SK-N-MC (cell line): ENCODE measurements around the gene PALM2AKAP2.

Experiments used
- EZH2 ChIP-seq: fragments of 200-600 bp; sonication (generic); IDR thresholded peaks from one replicate; pipeline ENCODE4 v1.6.1; 2017; ENCODE audit warnings: antibody characterized with exemption
- FOXP2 ChIP-seq: optimal IDR thresholded peaks from 2 replicates; pipeline ENCODE3; 2011; ENCODE audit warnings: mild to moderate bottlenecking, moderate library complexity; ENCODE audit not compliant: insufficient read depth; ENCODE audit errors: extremely low read length, control extremely low read depth
- POLR2AphosphoS5 ChIP-seq: IDR thresholded peaks from 2 replicates; pipeline ENCODE4 v1.6.1; 2012; ENCODE audit warnings: mild to moderate bottlenecking, low read depth, low read length, borderline replicate concordance

DNA sequence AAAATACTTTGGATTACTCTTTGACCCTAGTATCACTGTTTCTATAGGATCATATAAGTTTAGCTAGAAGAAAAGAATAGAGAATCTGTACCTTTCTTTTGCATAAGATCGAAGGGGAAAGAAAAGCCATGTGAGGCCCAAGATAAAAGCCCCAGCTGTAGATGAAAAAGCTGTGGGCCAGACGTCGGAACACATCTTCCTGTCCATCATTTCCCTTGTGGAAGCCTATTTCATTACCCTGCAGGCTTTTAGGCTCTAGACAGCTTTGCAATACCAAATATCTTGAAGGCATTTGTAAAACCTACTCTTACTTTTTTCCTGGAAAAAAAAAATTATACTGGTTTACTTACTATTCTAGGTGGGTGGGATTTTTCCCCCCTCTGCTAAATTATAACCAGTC is 10.0 kb downstream of the PALM2AKAP2 start:
- no peak for TF ChIP-seq EZH2
- TF ChIP-seq POLR2AphosphoS5, result no peak
- TF ChIP-seq FOXP2, result no peak
